GM12878 (cell line): ENCODE data around the gene TRMO. TPM values are rescaled to one million over a fixed set of nuclear protein-coding genes. Genes with fewer than 3 reads are reported as not detected.

Experiments used
- ATAC-seq: fragments of 200-7000 bp; cut with Tn5 transposase; 3 replicates; pipeline ENCODE4 v1.9.1; 2020; ENCODE audit warnings: mild to moderate bottlenecking, moderate library complexity
- BruUV-seq: library from RNA; stranded (reverse); fragments of 400-500 nt; replicated peaks from 2 replicates; lab custom pipeline; 2021; lab: Mats Ljungman, UMichigan
- CTCF ChIA-PET: fragments of 300-600 bp; sonication (Branson Sonifier 250); formaldehyde crosslinking; extraction: SDS; loops from one replicate; lab custom pipeline; 2021; ENCODE audit warnings: inconsistent platforms; lab: Yijun Ruan, JAX
- POLR2A ChIA-PET: fragments of 350-600 bp; formaldehyde crosslinking; extraction: SDS; loops from one replicate; lab custom pipeline; 2021; ENCODE audit warnings: inconsistent platforms; lab: Charles Lee
- RAD21 ChIA-PET: fragments of 300-600 bp; sonication (Branson Sonifier 250); formaldehyde crosslinking; loops from one replicate; lab custom pipeline; 2023; ENCODE audit warnings: antibody characterized with exemption; ENCODE audit not compliant: unreplicated experiment; lab: Charles Lee
- SMC1A ChIA-PET: fragments of 300-600 bp; sonication (Branson Sonifier 250); formaldehyde crosslinking; loops from one replicate; lab custom pipeline; 2023; ENCODE audit not compliant: unreplicated experiment, uncharacterized antibody; lab: Charles Lee
- DNase-seq: peaks from one replicate; pipeline ENCODE4 v3.0.0-alpha.2; 2011; ENCODE audit warnings: low read depth, low spot score
- FAIRE-seq: peaks from 3 replicates; lab custom pipeline; 2011; peaks lifted over from hg19 to GRCh38; lab: Jason Lieb, UNC
- H2AFZ ChIP-seq: 2 replicates; pipeline ENCODE4 v1.6.0; 2011; ENCODE audit warnings: low read depth, low read length, control low read depth; ENCODE audit not compliant: control insufficient read depth
- H3K27ac ChIP-seq: 2 replicates; pipeline ENCODE4 v1.5.1; 2011; ENCODE audit warnings: control low read depth; ENCODE audit not compliant: control insufficient read depth, insufficient read depth
- H3K27me3 ChIP-seq, 2 experiments: replicated peaks in 1 of 2; 2 replicates each; pipeline versions ENCODE4 v1.6.0 to v1.6.1; 2011; ENCODE audit warnings: low read length in 1 of 2; ENCODE audit not compliant: control insufficient read depth in 2 of 2, insufficient read depth in 2 of 2
- H3K36me3 ChIP-seq, 2 experiments: 2 replicates each; pipeline ENCODE4 v1.5.1; 2011; ENCODE audit warnings: low read length in 1 of 2; ENCODE audit not compliant: control insufficient read depth in 2 of 2, insufficient read depth in 2 of 2
- H3K4me1 ChIP-seq: 2 replicates; pipeline ENCODE4 v1.6.1; 2011; ENCODE audit warnings: mild to moderate bottlenecking, low read length, moderate library complexity, mixed read lengths; ENCODE audit not compliant: control insufficient read depth, insufficient read depth
- H3K4me2 ChIP-seq: 2 replicates; pipeline ENCODE4 v1.6.0; 2011; ENCODE audit warnings: control low read depth; ENCODE audit not compliant: control insufficient read depth, insufficient read depth
- H3K4me3 ChIP-seq: fragments of 200-600 bp; sonication (generic); 2 replicates; pipeline ENCODE4 v1.5.1; 2016
- H3K79me2 ChIP-seq: 2 replicates; pipeline ENCODE4 v1.6.0; 2011; ENCODE audit warnings: low read length; ENCODE audit not compliant: control insufficient read depth, insufficient read depth
- H3K9ac ChIP-seq: 2 replicates; pipeline ENCODE4 v1.8.0; 2011; ENCODE audit warnings: low read length, control low read depth, mixed read lengths; ENCODE audit not compliant: control insufficient read depth, insufficient read depth
- H3K9me3 ChIP-seq: replicated peaks from 3 replicates; pipeline ENCODE4 v1.5.1; 2011; ENCODE audit warnings: mild to moderate bottlenecking, low read length; ENCODE audit not compliant: control insufficient read depth, insufficient read depth
- H4K20me1 ChIP-seq: 2 replicates; pipeline ENCODE4 v1.6.0; 2011; ENCODE audit not compliant: control insufficient read depth, insufficient read depth
- CEBPB ChIP-seq, 2 experiments: fragments of 150-350 bp in 1 of 2; IDR thresholded peaks; 2 replicates each; pipeline ENCODE4 v1.6.1; 2012 to 2014; ENCODE audit warnings: low read depth in 2 of 2, low read length in 2 of 2, borderline replicate concordance in 1 of 2, inconsistent platforms in 1 of 2
- EZH2 ChIP-seq: IDR thresholded peaks from 2 replicates; pipeline ENCODE4 v1.6.1; 2012; ENCODE audit warnings: low read depth, mild to moderate bottlenecking, control low read depth, inconsistent platforms, low read length, borderline replicate concordance; ENCODE audit not compliant: control insufficient read depth
- HDGF ChIP-seq: fragments of 450-650 bp; IDR thresholded peaks from 2 replicates; pipeline ENCODE4 v1.6.1; 2016; ENCODE audit warnings: antibody characterized with exemption
- MTA3 ChIP-seq: IDR thresholded peaks from 2 replicates; pipeline ENCODE4 v1.6.1; 2012; ENCODE audit warnings: low read length, inconsistent platforms, borderline replicate concordance
- RAD21 ChIP-seq: IDR thresholded peaks from 2 replicates; pipeline ENCODE4 v1.6.1; 2011; ENCODE audit warnings: mild to moderate bottlenecking, low read depth, low read length, moderate library complexity; ENCODE audit not compliant: insufficient read depth
- RB1 ChIP-seq: fragments of 450-650 bp; formaldehyde crosslinking; IDR thresholded peaks from 2 replicates; pipeline ENCODE4 v1.6.1; 2017; ENCODE audit warnings: mild to moderate bottlenecking, borderline replicate concordance
- SMC3 ChIP-seq: IDR thresholded peaks from 2 replicates; pipeline ENCODE4 v1.6.1; 2011; ENCODE audit warnings: low read length, improper control_type of control experiment, borderline replicate concordance
- SREBF1 ChIP-seq: IDR thresholded peaks from 2 replicates; pipeline ENCODE4 v1.6.1; 2012; ENCODE audit warnings: mild to moderate bottlenecking, low read length
- SUPT20H ChIP-seq: IDR thresholded peaks from 2 replicates; pipeline ENCODE4 v1.6.1; 2011; ENCODE audit warnings: low read depth, mild to moderate bottlenecking, low read length, moderate library complexity, borderline replicate concordance; ENCODE audit not compliant: control insufficient read depth
- TAF1 ChIP-seq: IDR thresholded peaks from 2 replicates; pipeline ENCODE4 v1.6.1; 2011; ENCODE audit warnings: mild to moderate bottlenecking, low read depth, low read length, borderline replicate concordance
- YY1 ChIP-seq: IDR thresholded peaks from 2 replicates; pipeline ENCODE4 v1.6.1; 2011; ENCODE audit warnings: low read depth, mild to moderate bottlenecking, low read length
- in situ Hi-C: fragments of 300-500 bp; cut with MboI; formaldehyde crosslinking; loops from 9 replicates; pipeline ENCODE4 v1.14.3; 2018; ENCODE audit warnings: mixed read lengths
- intact Hi-C: fragments of 100-400 bp; cut with micrococcal nuclease; formaldehyde crosslinking; loops from one replicate; pipeline ENCODE4 v1.14.2; 2022; ENCODE audit not compliant: unreplicated experiment
- polyA plus RNA-seq, 11 experiments: library from polyadenylated mRNA; depleted of rRNA in 4 of 11; unstranded in 6 of 11; stranded (reverse) in 5 of 11; fragments of >200 nt; fragmentation: Nextera tagmentation in 4 of 11; fragmentation: Illumina TruSeq in 1 of 11; extraction: Ambion mirVana in 4 of 11; extraction: Trizol in 1 of 11; gene quantifications; 1 replicate in 1 of 11; 2 replicates in 10 of 11; pipeline versions ENCODE4 v1.2.1 to v1.2.3, GENCODE V29; 2011 to 2016; ENCODE audit warnings: inconsistent platforms in 2 of 11, missing spikeins in 2 of 11, low read depth in 1 of 11
- total RNA-seq, 4 experiments: library from RNA; depleted of rRNA in 3 of 4; stranded (reverse); fragments of >200 nt in 3 of 4; fragmentation: Illumina TruSeq in 1 of 4; extraction: Trizol in 1 of 4; gene quantifications; 2 replicates each; pipeline versions ENCODE4 v1.2.1 to v1.2.3, GENCODE V29; 2013 to 2021
- TF ChIP-seq, protein P1 (sequence below): fragments of 450-650 bp; IDR thresholded peaks from 2 replicates; pipeline ENCODE4 v1.6.1; 2016; ENCODE audit warnings: mild to moderate bottlenecking, moderate library complexity, borderline replicate concordance
- TF ChIP-seq, protein P2 (sequence below), 3 experiments: IDR thresholded peaks in 2 of 3; conservative IDR thresholded peaks in 1 of 3; 2 replicates each; pipeline ENCODE4 v1.5.1; 2011; ENCODE audit warnings: low read depth in 3 of 3, low read length in 3 of 3, mild to moderate bottlenecking in 3 of 3, control low read depth in 2 of 3, moderate library complexity in 2 of 3, inconsistent platforms in 1 of 3, mixed read lengths in 1 of 3; ENCODE audit not compliant: control insufficient read depth in 2 of 3, insufficient read depth in 1 of 3; ENCODE audit errors: extremely low read depth in 1 of 3
- TF ChIP-seq, protein P3 (sequence below): fragments of 450-650 bp; formaldehyde crosslinking; IDR thresholded peaks from 2 replicates; pipeline ENCODE4 v1.5.0; 2022; ENCODE audit warnings: mild to moderate bottlenecking, missing genetic modification characterization

TRMO gene
- total and polyA plus RNA-seq, 10 of the 15 experiments (the other 5 are each of a cell fraction or from before 2014, with no cell fraction given), result 5.8 to 23.6 (median 15.3) TPM

DNA sequence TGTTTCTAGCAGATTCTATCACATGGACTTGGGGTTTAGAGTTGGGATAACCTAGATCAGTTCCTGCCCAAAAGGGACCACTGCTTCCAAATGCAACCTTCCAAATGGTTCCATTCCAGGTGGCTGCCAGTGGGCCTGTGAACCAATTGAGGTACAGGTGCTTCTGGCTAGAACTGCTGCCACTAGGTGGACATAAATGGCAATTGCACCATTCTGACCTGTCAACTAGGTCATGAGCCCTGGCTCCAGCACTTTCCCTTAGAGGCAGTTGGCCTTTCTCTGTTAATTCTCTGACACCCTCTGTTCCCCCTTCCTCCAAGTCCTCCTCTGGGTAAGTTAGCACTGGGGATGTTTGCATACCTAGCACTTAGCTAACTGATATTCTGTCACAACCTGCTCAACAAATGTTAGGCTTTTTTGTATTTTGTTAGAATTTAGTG, 32.3 kb upstream of the TRMO start:
- Histone ChIP-seq H3K27ac (no peak overlapping the region), H4K20me1 (no peaks in the 10 kb centered on the region), H3K9ac (no peak overlapping the region), H3K36me3 (no peaks in the 10 kb centered on the region), H3K27me3 (no peaks in the 10 kb centered on the region), H3K4me2 (no peak overlapping the region), H2AFZ (no peak overlapping the region; the same call in 1 of the 2 replicates), H3K4me1 (no peaks in the 10 kb centered on the region), H3K4me3 (no peak overlapping the region), H3K9me3 (no peaks in the 10 kb centered on the region; the same call in 2 of the 3 replicates), H3K79me2 (no peaks in the 10 kb centered on the region)
- in situ Hi-C loops (no loop called here), intact Hi-C loops (loop anchor here (1.0 to 2.0 kb wide), 2 partner anchors 31 to 244 kb away; no protein-coding TSS in a partner anchor)
- CTCF ChIA-PET, result interaction anchor here (1.2 to 3.9 kb wide), 6 partner anchors 12 to 109 kb away, joined by 3 to 37 read pairs (median 3); partner anchors contain the start of gene TRMO
- TF ChIP-seq TAF1 (no peak), CEBPB (IDR thresholded peaks at IDR 0.05; ENCODE audit: borderline replicate concordance in 1 of 2, low read depth in 2 of 2, low read length in 2 of 2) (no peak), RB1 (no peak), HDGF (no peak), SMC3 (peak; percentile 83), YY1 (peak; percentile 34; the same call in 1 of the 2 replicates), SREBF1 (no peak), MTA3 (no peak), EZH2 (no peak), RAD21 (peak; percentile 64), SUPT20H (no peak)
- TF ChIP-seq, protein P1, sequence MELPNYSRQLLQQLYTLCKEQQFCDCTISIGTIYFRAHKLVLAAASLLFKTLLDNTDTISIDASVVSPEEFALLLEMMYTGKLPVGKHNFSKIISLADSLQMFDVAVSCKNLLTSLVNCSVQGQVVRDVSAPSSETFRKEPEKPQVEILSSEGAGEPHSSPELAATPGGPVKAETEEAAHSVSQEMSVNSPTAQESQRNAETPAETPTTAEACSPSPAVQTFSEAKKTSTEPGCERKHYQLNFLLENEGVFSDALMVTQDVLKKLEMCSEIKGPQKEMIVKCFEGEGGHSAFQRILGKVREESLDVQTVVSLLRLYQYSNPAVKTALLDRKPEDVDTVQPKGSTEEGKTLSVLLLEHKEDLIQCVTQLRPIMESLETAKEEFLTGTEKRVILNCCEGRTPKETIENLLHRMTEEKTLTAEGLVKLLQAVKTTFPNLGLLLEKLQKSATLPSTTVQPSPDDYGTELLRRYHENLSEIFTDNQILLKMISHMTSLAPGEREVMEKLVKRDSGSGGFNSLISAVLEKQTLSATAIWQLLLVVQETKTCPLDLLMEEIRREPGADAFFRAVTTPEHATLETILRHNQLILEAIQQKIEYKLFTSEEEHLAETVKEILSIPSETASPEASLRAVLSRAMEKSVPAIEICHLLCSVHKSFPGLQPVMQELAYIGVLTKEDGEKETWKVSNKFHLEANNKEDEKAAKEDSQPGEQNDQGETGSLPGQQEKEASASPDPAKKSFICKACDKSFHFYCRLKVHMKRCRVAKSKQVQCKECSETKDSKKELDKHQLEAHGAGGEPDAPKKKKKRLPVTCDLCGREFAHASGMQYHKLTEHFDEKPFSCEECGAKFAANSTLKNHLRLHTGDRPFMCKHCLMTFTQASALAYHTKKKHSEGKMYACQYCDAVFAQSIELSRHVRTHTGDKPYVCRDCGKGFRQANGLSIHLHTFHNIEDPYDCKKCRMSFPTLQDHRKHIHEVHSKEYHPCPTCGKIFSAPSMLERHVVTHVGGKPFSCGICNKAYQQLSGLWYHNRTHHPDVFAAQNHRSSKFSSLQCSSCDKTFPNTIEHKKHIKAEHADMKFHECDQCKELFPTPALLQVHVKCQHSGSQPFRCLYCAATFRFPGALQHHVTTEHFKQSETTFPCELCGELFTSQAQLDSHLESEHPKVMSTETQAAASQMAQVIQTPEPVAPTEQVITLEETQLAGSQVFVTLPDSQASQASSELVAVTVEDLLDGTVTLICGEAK, result no peak
- TF ChIP-seq, protein P2, sequence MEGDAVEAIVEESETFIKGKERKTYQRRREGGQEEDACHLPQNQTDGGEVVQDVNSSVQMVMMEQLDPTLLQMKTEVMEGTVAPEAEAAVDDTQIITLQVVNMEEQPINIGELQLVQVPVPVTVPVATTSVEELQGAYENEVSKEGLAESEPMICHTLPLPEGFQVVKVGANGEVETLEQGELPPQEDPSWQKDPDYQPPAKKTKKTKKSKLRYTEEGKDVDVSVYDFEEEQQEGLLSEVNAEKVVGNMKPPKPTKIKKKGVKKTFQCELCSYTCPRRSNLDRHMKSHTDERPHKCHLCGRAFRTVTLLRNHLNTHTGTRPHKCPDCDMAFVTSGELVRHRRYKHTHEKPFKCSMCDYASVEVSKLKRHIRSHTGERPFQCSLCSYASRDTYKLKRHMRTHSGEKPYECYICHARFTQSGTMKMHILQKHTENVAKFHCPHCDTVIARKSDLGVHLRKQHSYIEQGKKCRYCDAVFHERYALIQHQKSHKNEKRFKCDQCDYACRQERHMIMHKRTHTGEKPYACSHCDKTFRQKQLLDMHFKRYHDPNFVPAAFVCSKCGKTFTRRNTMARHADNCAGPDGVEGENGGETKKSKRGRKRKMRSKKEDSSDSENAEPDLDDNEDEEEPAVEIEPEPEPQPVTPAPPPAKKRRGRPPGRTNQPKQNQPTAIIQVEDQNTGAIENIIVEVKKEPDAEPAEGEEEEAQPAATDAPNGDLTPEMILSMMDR (IDR thresholded peaks at IDR 0.05 in 2 of 3, conservative IDR thresholded peaks at IDR 0.05 in 1 of 3; ENCODE audit: control insufficient read depth in 2 of 3, extremely low read depth in 1 of 3, insufficient read depth in 1 of 3, low read depth in 3 of 3, low read length in 3 of 3), result peak; percentile 75 to 89 (median 76)
- TF ChIP-seq, protein P3, sequence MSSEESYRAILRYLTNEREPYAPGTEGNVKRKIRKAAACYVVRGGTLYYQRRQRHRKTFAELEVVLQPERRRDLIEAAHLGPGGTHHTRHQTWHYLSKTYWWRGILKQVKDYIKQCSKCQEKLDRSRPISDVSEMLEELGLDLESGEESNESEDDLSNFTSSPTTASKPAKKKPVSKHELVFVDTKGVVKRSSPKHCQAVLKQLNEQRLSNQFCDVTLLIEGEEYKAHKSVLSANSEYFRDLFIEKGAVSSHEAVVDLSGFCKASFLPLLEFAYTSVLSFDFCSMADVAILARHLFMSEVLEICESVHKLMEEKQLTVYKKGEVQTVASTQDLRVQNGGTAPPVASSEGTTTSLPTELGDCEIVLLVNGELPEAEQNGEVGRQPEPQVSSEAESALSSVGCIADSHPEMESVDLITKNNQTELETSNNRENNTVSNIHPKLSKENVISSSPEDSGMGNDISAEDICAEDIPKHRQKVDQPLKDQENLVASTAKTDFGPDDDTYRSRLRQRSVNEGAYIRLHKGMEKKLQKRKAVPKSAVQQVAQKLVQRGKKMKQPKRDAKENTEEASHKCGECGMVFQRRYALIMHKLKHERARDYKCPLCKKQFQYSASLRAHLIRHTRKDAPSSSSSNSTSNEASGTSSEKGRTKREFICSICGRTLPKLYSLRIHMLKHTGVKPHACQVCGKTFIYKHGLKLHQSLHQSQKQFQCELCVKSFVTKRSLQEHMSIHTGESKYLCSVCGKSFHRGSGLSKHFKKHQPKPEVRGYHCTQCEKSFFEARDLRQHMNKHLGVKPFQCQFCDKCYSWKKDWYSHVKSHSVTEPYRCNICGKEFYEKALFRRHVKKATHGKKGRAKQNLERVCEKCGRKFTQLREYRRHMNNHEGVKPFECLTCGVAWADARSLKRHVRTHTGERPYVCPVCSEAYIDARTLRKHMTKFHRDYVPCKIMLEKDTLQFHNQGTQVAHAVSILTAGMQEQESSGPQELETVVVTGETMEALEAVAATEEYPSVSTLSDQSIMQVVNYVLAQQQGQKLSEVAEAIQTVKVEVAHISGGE (CRISPR knock-in tag), result no peak
- FAIRE-seq (peak; percentile 93), ATAC-seq (peak; percentile 97), DNase-seq (no peak)
- POLR2A ChIA-PET, result no interaction called here
- RAD21 ChIA-PET, result interaction anchor here (0.7 kb wide), 1 partner anchor 30 kb away, joined by 4 read pairs; no protein-coding TSS in a partner anchor
- SMC1A ChIA-PET, result interaction anchor here (1.2 to 2.4 kb wide), 4 partner anchors 8 to 31 kb away, joined by 3 to 10 read pairs (median 3); partner anchors contain the start of gene TRMO
- BruUV-seq, result no TSS peak
